HFFc6 (cell line): ENCODE results near the gene ACVR2B. TPM values are rescaled to one million over a fixed set of nuclear protein-coding genes. Genes with fewer than 3 reads are reported as not detected.

ENCODE experiments used
- DNase-seq: peaks from one replicate; pipeline ENCODE4 v3.0.0-alpha.2; 2018
- H3K27ac Mint-ChIP-seq: 2 replicates; pipeline ENCODE4 v1.8.0; 2020; ENCODE audit warnings: mild to moderate bottlenecking, mixed read lengths
- H3K27me3 Mint-ChIP-seq: 2 replicates; pipeline ENCODE4 v1.8.0; 2021; ENCODE audit warnings: mild to moderate bottlenecking, moderate library complexity, mixed read lengths; ENCODE audit not compliant: insufficient read depth
- H3K36me3 Mint-ChIP-seq: 2 replicates; pipeline ENCODE4 v1.8.0; 2021; ENCODE audit warnings: low read depth, mixed read lengths
- H3K4me1 Mint-ChIP-seq: 2 replicates; pipeline ENCODE4 v1.8.0; 2020; ENCODE audit warnings: low read depth, mixed read lengths
- H3K4me3 Mint-ChIP-seq: 2 replicates; pipeline ENCODE4 v1.8.0; 2020; ENCODE audit warnings: mild to moderate bottlenecking, moderate library complexity, mixed read lengths
- H3K9me3 Mint-ChIP-seq: 2 replicates; pipeline ENCODE4 v1.8.0; 2020; ENCODE audit warnings: mild to moderate bottlenecking, mixed read lengths
- CTCF ChIP-seq: fragments of 200-600 bp; sonication (generic); IDR thresholded peaks from 2 replicates; pipeline ENCODE4 v1.5.0; 2021; ENCODE audit warnings: antibody characterized with exemption, mild to moderate bottlenecking
- total RNA-seq, 6 experiments: library from RNA; stranded (reverse); fragmentation: NEBNext Ultra II Directional; extraction: Animal tissue kit (Norgen Biotek cat#: 25700); gene quantifications; 2 replicates in 1 of 6; 3 replicates in 5 of 6; pipeline ENCODE4 v1.2.3, GENCODE V29; 2021

ACVR2B gene
- total RNA-seq, 6 experiments from 2014 or later = 1.1 to 1.6 (median 1.3) TPM

- peaks cover 57% of the 10 kb centered on the region for H3K4me1 Mint-ChIP-seq
- H3K4me3 Mint-ChIP-seq = no peak overlapping the region
- peak; percentile 49 for DNase-seq
- TF ChIP-seq CTCF = peak; percentile 99
- H3K9me3 Mint-ChIP-seq = no peaks in the 10 kb centered on the region
- H3K36me3 Mint-ChIP-seq = peaks cover 28% of the 10 kb centered on the region
- no peak overlapping the region for H3K27ac Mint-ChIP-seq
- no peaks in the 10 kb centered on the region for H3K27me3 Mint-ChIP-seq
These were observed 67.8 kb downstream of the ACVR2B start for GRCh38 chr3:38521391-38521987.

GRCh38 chr3:38522002-38522401, 68.3 kb downstream of the ACVR2B start:
- TF ChIP-seq CTCF = no peak
- no peaks in the 10 kb centered on the region for H3K9me3 Mint-ChIP-seq
- no peak overlapping the region for H3K4me3 Mint-ChIP-seq
- peaks cover 25% of the 10 kb centered on the region for H3K36me3 Mint-ChIP-seq
- no peak overlapping the region for H3K27ac Mint-ChIP-seq
- peaks cover 52% of the 10 kb centered on the region for H3K4me1 Mint-ChIP-seq
- no peak for DNase-seq
- H3K27me3 Mint-ChIP-seq = no peaks in the 10 kb centered on the region

- peak overlapping the region; percentile 61 for H3K27ac Mint-ChIP-seq
- DNase-seq = peak; percentile 39
- H3K36me3 Mint-ChIP-seq = peaks cover 20% of the 10 kb centered on the region
- TF ChIP-seq CTCF = no peak
- H3K27me3 Mint-ChIP-seq = no peaks in the 10 kb centered on the region
- H3K9me3 Mint-ChIP-seq = no peaks in the 10 kb centered on the region
- H3K4me1 Mint-ChIP-seq = peaks cover 32% of the 10 kb centered on the region
- peak overlapping the region; percentile 26; the same call in 1 of the 2 replicates for H3K4me3 Mint-ChIP-seq
These were observed 70.5 kb downstream of the ACVR2B start for GRCh38 chr3:38524141-38524739.

- H3K4me1 Mint-ChIP-seq = peaks cover 17% of the 10 kb centered on the region
These were observed 73.1 kb downstream of the ACVR2B start for GRCh38 chr3:38526792-38527191.

GRCh38 chr3:38528457-38528856, 74.8 kb downstream of the ACVR2B start:
- Mint-ChIP-seq H3K4me3 (no peak overlapping the region), H3K9me3 (no peaks in the 10 kb centered on the region), H3K4me1 (peaks cover 17% of the 10 kb centered on the region), H3K27ac (no peak overlapping the region), H3K36me3 (peaks cover 33% of the 10 kb centered on the region), H3K27me3 (no peaks in the 10 kb centered on the region)
- TF ChIP-seq CTCF = peak; percentile 35; the same call in 1 of the 2 replicates
- no peak for DNase-seq

More at GRCh38 chr3:38526792-38527191, 73.1 kb downstream of the ACVR2B start:
- no peak for TF ChIP-seq CTCF
- no peak overlapping the region for H3K4me3 Mint-ChIP-seq
- no peaks in the 10 kb centered on the region for H3K9me3 Mint-ChIP-seq
- H3K36me3 Mint-ChIP-seq = peaks cover 34% of the 10 kb centered on the region
- DNase-seq = no peak
- no peak overlapping the region for H3K27ac Mint-ChIP-seq
- no peaks in the 10 kb centered on the region for H3K27me3 Mint-ChIP-seq
